HTR-8/SVneo (cell line): ENCODE results near the gene CDKAL1.

ENCODE experiments used
- DNase-seq: peaks from one replicate; pipeline ENCODE4 v3.0.0; 2011; ENCODE audit warnings: low spot score, mixed read lengths; ENCODE audit not compliant: insufficient read length
- FAIRE-seq: peaks from 2 replicates; lab custom pipeline; 2011; peaks lifted over from hg19 to GRCh38; lab: Jason Lieb, UNC

CDKAL1 gene

DNA sequence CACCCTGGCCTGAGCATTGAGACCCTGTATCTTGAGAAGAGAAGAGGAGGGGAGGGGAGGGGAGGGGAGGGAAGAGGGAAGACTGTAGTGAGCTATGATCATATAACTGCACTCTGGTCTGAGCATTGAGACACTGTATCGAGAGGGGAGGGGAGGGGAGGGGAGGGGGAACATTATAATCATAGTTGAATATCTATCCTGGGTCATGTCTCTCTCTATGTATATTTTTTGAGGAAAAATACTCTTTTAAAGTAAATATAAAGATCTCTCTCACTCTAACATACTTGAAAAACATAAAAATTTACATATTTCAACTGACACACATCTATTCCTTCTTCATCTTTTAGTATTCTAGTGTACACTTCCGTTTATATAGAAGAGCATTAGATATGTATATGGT is 431.0 kb downstream of the CDKAL1 start:
- DNase-seq (no peak), FAIRE-seq (no peak)

DNA sequence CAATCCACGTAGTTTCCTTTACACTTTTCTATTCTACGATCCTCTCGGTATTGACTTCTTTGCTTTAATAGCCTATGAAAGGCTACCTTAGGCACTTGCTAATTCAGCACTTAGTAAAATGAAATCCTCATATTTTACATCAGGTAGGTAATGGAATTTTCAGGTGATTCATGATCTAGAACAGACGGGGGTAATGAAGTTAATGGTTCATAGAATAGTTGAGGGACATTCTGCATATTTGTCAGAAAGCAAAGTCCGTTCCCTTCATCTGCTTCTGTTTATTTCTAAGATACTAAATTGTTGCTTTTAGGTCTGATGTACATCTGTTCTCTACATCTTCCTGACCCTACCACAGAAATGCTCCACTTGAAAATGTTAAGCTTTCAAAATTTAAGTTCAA is 431.7 kb downstream of the CDKAL1 start:
- FAIRE-seq: no peak
- DNase-seq: no peak

DNA sequence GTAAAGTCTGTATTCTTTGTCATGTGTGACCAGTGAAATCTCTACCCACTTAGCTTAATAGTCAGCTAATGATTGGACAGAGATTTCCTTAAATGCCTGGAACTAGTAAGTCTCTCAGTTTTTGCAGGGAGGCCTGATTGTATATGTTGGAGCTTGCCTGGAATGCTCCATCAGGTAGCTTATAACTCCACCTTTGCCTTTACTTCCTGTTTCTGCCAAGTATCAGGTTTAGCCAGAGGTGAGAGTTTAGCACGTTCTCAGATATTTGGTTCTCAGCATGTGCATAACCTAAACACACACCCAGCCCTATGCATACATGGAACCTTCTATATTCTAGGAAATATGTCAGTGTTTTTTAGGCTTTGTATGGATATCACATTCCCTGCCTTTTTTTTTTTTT is 435.3 kb downstream of the CDKAL1 start:
- DNase-seq: no peak
- FAIRE-seq: no peak

DNA sequence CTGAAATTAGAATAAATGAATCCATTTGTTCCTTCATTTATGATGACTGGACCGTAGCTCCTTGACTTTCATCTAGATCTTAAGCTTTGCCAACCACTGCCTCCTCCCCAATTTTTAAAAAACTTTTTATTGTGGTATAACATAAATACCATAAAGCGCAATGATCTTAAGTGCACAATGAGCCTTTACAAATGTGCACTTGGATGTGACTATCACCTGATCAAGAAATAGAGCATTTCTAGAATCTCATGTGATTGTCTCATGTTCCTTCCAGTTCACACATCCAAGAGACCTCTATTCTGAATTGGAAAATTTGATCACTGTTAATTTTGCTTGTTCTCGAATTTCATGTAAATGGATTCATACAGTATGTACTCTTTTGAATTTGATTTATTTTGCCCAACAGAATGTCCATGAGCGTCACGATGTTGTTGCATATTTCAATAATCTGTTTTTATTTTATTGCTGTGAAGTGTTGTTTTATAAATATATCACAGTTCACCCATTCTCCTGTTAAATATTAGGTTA is 442.2 kb downstream of the CDKAL1 start:
- no peak for FAIRE-seq
- DNase-seq: no peak

DNA sequence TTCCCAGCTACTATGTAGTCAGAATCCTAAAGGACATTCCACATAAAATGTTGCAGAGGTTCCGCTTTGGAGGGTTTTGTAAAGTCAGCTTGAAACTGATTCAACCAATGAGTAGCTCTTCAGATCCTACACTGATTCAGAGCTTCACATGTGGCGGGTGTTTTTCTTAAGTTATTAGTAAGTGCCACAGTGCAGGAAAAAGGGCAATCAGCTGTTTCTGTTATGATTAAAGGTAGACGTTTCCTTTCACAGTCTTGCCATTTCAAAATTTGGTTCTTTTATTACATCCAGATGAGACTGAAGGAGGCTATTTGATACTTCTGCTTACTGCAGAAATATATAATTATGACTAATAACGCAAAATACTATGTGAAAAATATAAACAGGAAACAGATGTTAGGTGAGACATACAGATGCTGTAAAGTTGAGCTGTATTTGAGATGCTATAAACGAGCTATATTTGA is 443.9 kb downstream of the CDKAL1 start:
- no peak for DNase-seq
- FAIRE-seq: no peak

DNA sequence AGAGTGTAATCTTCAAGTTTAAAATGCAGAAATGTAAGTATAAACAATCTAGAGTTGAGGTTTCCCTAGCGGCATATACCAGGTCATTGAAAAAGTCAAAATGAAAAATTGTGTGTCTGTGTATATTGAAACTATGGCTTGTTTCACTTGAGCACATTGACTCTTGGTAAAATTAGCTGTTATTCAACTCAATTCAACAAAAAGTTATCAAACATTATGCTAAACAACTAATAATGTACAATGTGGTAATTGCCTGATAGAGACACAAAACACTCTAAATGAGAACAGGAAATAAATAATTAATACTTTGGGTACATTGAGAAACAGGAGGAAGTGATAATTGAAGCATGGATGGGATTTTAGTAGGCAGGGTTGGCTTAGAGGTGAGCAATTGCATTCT is 444.8 kb downstream of the CDKAL1 start:
- DNase-seq: no peak
- FAIRE-seq: no peak

DNA sequence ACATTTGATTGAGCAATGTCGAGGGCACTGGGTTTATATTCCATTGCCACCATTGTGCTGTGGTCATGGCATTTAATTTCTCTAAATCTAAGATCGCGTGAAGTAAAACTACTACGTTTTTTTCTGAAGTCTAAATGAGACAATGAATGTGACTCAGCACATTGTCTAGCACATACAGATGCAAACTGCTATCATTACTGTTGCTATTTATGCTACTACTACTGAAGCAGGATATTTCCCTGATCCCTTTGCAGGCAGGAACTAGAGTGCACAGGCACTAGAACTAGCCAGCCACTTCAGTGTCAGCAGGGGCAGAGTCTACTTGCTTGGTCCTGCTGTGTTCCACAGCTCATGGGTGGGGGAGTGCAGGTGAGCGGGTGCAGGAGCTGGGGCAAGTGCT is 449.7 kb downstream of the CDKAL1 start:
- DNase-seq (no peak), FAIRE-seq (no peak)

DNA sequence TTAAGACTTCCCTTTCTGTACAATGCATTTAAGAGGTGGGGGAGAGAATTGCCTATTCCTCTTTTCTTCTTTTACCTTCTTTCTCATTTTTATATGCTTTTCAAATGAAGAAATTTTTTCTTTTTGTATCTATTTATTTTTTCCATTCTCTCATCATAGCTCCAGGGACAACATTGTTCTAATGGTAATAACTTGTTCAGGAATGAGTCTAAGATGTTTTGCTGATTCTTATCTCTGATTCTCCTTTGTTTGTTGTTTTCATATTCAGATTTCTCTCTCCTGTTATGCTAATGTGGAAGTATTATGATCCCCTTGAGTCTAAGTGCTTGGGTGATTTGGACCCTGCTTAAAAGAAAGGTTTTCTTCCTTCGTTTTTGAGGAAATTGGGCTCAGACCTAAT is 451.6 kb downstream of the CDKAL1 start:
- no peak for DNase-seq
- FAIRE-seq: no peak

DNA sequence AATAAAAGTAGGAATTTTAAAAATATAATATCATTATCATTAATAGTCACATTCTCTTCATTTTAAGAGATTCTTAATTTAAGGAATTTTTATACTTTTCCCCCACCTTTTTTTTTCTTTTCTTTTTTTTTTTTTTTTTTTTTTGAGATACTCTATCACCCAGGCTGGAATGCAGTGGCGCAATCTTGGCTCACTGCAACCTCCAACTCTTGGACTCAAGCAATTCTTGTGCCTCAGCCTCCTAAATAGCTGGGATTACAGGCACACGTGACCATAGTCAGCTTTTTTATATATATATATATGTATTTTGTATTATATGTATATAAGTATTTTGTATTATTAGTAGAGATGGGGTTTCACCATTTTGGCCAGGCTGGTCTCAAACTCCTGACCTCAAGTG is 457.7 kb downstream of the CDKAL1 start:
- DNase-seq (no peak), FAIRE-seq (no peak)

DNA sequence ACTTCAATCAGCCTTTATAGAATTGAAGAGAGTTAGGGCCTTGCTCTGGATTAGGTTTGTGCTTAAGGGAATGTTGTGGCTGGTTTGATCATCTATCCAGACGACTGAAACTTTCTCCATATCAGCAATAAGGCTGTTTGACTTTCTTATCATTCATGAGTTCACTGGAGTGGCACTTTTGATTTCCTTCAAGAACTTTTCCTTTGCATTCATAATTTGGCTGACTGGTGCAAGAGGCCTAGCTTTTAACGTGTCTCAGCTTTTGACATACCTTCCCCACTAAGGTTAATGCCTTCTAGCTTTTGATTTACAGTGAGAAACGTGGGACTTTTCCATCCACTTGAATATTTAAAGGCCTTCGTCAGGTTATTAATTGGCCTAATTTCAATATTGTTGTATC is 461.8 kb downstream of the CDKAL1 start:
- DNase-seq: no peak
- no peak for FAIRE-seq

DNA sequence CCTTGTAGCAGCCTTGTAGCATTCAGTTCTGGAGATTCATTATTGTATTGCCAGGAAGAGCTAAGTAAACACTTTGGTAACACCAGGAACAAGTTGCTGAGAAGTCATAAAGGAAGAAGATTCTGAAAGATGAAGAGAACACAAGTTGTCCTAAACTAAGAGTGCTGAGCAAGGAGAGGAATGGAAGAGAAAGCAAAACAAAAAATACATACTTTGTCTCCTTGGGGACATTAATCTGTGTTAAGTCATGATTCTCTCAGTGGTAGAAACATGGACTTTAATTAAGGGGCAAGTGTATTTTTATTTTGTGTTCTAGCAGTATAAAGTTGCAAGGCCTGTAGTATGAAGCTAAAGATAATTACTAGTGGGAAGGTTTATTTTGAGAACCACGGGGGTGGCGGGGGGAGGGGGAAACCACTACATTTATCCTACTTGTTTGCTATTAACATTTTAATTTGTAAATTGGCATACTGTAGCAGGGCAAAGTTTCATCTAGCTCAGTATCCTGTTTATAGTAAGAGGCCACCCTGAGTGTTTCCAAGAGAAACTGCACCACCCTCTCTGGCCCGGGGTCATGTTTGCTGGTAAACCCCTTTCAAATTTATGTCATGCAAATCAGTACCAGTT is 463.0 kb downstream of the CDKAL1 start:
- no peak for FAIRE-seq
- DNase-seq: no peak

DNA sequence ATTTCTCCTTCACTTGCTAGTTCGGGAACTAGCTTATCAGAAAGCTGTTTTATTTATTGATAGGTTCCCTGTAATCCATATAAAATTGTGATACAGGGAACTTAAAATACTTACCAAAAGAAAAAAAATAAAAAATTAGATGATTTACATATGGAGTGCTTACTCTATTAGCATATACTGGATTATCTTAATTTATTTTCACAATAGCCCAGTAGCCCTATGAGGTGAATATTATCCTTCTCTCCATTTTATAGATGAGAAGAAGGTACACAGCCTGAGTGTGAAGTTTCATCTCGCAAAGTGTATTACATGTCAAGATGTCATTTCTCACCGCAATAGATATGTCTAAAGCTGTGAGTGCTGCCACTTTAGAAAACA is 463.5 kb downstream of the CDKAL1 start:
- no peak for DNase-seq
- FAIRE-seq: no peak

DNA sequence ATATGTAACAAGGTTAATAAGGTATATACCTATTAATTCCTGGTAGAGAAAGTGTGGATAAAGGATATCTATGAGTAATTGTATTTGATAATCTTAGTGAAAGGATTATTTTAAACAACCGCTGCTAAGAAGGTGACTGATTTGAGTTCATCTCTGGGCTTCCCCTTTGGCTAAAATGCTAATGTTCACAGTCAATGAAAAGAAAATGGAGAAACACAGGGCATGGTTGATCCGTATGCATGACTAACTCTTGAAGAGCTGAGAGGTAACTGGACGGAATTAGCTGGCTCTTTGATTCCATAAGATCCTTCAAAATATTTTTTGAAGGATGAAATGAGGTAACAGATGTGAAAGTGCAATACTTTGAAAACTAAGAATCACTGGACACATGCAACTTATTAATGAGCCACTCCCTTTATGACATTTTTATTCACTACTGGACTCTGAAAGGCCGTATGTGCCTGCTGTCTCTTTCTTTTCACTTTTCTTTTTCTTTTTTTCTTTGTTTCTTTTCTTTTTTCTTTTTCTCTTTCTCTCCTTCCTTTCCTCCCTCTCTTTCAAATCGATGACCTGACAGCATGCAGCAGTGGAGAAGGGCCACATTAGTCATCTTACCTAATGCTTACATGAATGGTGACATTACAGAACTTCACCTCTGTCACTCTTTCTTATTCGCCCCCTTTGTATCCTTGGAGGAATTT is 464.6 kb downstream of the CDKAL1 start:
- no peak for DNase-seq
- FAIRE-seq: no peak

DNA sequence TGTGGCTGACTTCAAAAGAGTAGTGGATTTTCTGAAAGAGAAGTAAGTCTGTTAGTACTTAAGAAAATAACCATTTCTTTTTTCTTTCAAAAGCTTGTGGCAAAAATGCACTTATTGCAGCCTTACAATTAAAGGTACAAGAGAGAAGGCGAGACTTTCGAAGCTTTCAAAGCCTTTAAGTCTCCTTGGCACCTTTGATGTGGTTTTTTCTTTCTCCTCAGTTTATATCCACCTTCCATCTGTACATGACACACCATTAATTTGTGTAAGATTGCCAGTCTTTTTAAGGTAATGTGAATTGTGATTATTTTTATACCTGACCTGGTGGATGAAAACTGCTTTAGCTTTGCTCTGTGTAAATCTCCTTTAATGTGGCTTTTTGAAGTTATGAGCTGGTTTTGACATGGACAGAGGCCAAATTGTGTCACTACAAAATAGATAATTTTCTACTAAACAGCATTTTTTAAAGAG is 466.1 kb downstream of the CDKAL1 start:
- DNase-seq (no peak), FAIRE-seq (no peak)

DNA sequence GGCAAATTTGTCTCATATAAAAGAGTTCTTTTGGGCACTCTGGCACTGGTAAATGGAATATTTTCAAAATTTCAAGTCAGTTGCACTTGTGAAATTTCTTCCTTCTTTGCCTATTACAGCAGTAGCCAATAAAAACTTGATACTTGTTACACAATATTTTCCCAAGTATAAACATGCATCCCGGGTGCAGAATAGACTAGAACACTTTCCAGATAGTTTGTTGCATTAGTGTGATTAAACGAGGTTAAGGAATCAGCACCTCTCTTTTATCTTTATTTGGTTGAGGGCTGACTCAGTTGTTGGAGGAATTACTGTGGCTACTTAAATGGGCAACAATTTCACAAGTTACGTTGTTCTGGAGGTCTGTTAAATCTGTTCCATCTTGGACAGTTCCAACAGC is 467.5 kb downstream of the CDKAL1 start:
- FAIRE-seq: no peak
- DNase-seq: no peak

DNA sequence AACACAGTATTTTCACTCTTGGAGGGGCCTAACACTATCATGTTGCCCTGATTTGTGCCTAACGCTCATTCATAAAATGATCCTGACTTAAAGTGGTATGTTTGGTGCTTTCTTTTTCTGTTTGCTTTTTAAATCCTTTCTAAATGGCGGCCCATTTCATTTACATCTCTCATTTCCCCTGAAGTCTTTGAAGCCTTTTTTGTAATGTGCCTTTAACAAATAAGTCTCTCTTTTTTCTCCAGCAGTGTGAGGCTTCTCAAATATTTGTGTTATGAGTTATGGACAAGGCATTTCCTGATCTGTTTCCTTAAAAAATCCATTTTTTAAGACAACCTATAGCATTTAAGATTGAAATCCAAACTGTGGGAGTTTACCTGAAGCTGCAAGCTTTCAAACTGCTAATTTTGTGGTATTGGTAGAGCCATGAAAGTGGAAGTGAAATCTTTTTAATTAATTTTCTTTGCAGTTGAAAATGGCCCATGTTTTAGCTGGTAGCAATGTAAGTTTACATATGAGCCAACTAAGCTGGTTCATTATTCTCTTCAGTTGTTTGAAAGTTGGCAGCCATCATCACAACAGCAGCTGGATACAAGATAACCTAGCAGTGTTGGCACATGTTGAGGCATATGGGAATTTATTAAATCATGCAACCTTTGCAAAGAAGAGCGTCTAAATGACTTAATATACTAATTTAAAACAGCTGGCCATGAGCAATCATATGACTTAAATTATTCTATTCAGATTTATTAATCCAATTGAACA is 469.7 kb downstream of the CDKAL1 start:
- DNase-seq (peak; percentile 30), FAIRE-seq (no peak)

DNA sequence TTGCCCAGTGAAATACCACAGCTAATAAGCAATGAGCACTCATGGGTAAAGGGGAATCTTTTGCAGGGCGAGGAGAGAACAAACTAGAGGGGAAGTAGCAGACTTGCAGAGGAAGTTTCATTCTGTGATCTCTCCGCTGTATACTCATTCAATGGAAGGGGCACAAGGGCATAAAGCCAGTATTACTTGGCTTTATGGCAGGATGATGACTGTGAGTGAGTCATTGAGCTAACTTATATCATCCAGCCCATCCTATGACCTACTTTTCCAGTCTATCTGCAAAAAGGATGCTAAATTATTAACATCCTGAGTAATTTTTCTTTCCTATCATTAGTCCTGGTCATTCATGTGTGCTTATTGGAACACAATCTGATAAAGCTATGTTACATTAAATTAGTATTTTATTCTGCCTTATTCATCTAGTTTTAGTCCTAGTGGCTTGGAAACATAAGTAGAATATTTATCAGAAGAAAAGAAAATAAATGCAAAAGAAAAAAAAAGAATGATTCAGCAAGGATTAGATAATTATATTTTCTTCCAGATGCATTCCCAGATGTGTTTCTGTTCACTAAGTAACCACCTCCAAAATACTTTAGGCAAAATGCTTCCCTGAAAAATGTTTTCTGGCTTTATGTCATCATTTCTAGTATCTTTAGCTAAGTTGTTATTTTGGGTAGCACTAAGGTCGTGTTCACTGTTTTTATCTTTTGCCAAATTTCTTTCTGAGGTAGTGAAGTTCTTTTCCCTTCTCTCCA is 471.7 kb downstream of the CDKAL1 start:
- FAIRE-seq (peak; percentile 76), DNase-seq (peak; percentile 41)

DNA sequence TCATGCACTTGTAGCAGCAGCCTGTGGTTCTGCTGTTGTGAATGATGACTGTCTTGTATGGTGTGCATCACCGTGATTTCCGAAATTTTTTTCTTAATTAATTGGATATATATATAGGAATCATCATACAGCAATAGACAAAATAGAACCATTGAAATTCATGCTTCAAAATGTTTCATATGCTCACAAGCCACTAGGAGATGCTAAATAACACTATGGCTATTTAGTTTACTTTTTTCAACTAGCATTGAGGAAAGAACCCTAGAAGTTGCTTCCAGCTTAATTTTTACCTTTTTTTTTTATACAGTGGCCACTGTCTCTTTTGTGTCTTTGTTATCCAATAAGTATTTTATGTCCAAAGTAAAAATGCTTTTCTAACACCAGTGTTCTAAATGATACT is 485.4 kb downstream of the CDKAL1 start:
- FAIRE-seq: no peak
- no peak for DNase-seq

DNA sequence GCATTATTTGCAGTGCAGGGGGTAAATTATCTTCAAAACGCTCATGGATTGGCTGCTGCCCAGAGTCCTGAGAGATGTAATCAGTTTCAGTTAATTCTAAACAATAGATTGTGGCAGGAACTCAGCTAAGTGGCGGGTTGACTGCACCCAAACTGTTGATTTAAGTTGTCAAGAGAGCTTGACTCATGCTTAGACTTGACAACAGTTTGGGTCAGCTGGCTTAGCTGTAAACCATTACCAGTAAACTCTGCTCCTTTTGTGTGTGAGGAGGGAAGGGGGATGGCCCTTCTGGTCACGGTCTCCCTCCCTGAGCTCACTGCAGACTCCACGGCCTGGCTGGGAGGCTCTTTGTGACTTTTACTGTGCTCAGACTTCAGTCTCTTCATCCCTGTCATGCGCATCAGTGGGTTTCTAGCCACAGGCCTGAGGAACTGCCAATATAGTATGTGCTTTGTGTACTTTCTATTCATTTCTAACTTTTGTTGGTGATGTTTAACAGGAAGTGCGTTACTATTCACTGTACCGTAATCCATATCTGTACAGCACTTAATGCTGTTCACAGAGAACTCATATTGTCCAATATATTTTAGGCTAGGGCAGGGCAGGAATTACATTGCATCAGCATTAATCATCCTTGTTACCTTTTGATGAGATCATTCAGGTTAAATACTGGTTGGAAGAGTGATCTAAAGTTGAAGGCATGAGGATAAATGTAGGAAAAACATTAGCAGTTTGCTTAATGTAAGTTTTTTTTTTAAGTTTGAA is 488.3 kb downstream of the CDKAL1 start:
- FAIRE-seq: no peak

DNA sequence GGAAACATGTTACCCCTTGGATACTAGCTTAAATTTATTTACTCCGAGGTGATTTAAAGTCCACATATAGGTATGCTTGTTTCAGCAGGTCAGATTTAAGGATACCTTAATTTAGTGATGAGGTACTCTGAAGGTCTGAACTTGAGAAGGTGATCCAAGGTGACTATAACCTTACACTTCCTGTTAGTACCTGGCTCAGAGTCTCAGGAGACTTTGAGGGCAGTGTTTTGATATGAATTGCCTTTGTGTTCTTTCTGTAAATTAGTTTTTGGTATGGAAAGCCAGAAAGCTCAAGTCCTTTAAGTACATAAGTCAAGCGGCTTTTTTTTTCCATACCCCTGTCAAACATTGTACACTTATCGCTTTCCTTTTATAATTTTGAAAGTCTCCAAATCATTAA is 489.0 kb downstream of the CDKAL1 start:
- DNase-seq: no peak
- no peak for FAIRE-seq

More for the DNA sequence above, 488.3 kb downstream of the CDKAL1 start:
- peak; percentile 27 for DNase-seq
